ENCODE measurements around the gene TMEM131L.
"Not testable (repeated sequence)": the region's sequence is repeated elsewhere in the genome, so short reads cannot be mapped to it uniquely, and the experiment has no call there.

The TMEM131L gene

GRCh38 chr4:153450544-153450917 lies 15.6 kb upstream of the TMEM131L start:
- no peak for DNase-seq

DNA sequence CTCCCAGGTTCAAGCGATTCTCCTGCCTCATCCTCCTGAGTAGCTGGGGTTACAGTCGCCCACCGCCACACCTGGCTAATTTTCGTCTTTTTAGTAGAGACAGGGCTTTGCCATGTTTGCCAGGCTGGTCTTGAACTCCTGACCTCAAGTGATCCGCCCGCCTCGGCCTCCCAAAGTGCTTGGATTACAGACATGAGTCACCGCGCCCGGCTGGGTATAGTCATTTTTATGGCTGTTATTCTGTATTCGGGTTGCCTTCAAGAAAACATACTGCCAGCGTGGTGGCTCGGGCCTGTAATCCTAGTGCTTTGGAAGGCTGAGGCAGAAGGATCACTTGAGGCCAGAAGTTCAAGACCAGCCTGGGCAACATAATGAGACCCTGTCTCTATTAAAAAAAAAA lies 15.0 kb upstream of the TMEM131L start:
- DNase-seq: not testable (repeated sequence)

DNA sequence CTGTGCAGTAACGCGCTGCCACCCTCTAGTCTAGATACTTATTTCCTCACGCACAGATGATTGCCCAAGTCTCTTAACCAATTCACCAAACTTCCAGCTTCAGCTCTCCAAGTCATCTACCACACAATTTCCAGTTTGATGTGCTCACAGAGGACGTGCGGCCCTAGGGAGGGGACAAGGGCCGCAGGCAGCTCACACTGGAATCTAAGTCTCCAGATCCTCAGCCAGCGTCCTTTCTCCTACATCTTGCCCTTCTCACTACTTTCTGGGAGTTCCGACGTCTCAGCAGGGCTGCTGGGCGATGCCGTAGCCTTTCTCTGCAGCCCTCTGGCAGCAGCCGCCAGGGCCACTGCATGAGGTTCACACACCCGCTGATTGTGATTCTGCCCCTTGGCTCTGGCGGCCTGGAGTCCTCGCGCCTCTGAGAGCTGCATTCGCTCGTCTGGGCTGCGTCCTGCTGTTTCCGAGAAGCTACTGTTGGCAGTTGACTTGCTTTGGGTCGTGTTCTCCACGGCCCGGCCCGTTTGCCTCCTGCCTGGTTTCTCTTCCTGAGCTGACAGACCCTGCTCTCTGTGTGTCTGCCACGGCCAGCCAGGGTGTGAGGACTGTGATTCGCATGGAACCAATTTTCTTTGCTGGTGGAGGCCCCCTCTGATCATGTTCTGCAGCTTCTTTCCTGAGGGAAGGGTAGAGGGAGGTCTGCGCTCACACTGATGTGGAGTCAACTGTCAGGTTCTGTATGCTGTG lies 14.1 kb upstream of the TMEM131L start:
- DNase-seq: no peak

DNA sequence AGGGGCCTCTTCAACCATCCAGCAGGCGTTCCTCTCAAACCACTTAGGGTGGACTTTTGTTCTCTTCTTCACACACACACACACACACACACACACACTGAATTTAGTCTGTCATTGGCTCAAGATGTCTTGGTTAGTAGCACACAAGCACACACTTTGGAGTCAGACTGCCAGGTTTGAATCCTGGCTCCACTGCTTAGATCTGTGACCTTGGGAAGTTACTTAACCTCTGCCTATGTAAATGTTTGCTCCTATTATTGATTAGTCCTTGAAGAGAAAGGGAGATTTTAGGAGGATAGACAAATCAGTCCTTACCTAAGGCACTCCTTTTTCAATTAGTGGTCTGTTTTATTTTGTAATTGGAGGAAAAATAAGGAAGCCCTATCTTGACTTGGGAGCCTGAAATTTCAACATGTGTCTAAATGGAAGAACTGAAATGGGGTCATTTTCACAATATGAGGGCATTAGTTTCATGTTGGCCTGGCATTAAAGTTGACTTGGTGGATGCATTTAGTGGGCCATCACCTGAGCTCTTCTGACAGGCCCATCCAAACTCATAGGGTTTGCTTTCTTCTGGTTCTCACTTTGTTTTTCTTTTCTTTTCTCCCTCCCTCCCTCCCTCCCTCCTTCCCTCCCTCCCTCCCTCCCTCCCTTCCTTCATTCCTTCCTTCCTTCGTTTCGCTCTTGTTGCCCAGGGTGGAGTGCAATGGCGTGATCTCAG lies 13.3 kb upstream of the TMEM131L start:
- DNase-seq: no peak

GRCh38 chr4:153453402-153453801 lies 12.8 kb upstream of the TMEM131L start:
- no peak for DNase-seq

- DNase-seq: no peak
Observed at GRCh38 chr4:153458969-153459368, 7.2 kb upstream of the TMEM131L start.

DNA sequence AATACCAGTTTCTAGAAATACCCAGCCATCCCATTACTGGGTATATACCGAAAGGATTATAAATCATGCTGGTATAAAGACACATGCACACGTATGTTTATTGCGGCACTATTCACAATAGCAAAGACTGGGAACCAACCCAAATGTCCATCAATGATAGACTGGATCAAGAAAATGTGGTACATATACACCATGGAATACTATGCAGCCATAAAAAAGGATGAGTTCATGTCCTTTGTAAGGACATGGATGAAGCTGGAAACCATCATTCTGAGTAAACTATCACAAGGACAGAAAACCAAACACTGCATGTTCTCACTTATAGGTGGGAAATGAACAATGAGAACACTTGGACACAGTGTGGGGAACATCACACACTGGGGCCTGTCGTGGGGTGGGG lies 4.6 kb upstream of the TMEM131L start:
- not testable (repeated sequence) for DNase-seq

- no peak for DNase-seq
Observed at GRCh38 chr4:153464068-153464467, 2.1 kb upstream of the TMEM131L start.

GRCh38 chr4:153465140-153465539 lies 1.0 kb upstream of the TMEM131L start:
- no peak for DNase-seq

- peak; percentile 64 for DNase-seq
Observed at GRCh38 chr4:153465615-153466080, 512 bp upstream of the TMEM131L start.

- peak; percentile 22 for DNase-seq
Observed at GRCh38 chr4:153466949-153467896, 1.1 kb downstream of the TMEM131L start.

DNA sequence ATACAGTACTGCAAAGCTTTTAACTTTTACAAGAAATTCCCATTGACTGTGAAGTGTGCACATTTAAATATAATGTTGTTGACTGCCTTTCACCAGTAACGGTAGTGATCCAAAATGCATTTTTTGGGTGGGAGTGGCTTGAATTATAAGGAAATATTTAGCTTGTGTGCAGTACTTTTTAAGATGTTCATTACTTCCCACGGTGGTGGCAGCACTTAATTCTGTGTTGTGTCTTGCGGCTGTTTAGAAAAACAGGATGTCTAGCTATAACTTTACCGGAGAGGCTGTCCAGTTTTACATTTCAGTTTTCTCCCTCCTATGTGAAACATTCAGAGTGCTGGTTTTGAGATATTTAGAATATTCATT lies 1.7 kb downstream of the TMEM131L start:
- peak; percentile 11 for DNase-seq

GRCh38 chr4:153468587-153468986 lies 2.4 kb downstream of the TMEM131L start:
- no peak for DNase-seq

DNA sequence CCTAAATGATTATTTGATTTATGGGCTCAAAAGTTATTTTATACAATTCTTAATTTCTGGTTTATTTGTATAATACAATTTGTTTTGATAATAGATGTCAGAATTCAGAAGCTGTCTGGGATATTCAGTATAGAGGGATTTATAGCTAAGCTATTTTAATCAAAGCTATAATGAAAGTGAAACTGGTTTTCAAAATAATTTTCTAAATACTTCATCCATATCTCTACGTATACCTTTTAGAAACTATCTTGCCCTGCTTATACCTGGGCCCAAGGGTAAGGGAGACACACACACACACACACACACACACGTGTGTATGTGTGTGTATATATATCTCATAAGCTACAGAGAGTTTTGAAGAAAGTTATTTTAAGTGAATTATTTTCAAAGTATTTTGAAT lies 2.9 kb downstream of the TMEM131L start:
- DNase-seq: no peak

- not testable (repeated sequence) for DNase-seq
Observed at GRCh38 chr4:153471071-153471697, 5.0 kb downstream of the TMEM131L start.

GRCh38 chr4:153471698-153472093 lies 5.5 kb downstream of the TMEM131L start:
- DNase-seq: no peak

DNA sequence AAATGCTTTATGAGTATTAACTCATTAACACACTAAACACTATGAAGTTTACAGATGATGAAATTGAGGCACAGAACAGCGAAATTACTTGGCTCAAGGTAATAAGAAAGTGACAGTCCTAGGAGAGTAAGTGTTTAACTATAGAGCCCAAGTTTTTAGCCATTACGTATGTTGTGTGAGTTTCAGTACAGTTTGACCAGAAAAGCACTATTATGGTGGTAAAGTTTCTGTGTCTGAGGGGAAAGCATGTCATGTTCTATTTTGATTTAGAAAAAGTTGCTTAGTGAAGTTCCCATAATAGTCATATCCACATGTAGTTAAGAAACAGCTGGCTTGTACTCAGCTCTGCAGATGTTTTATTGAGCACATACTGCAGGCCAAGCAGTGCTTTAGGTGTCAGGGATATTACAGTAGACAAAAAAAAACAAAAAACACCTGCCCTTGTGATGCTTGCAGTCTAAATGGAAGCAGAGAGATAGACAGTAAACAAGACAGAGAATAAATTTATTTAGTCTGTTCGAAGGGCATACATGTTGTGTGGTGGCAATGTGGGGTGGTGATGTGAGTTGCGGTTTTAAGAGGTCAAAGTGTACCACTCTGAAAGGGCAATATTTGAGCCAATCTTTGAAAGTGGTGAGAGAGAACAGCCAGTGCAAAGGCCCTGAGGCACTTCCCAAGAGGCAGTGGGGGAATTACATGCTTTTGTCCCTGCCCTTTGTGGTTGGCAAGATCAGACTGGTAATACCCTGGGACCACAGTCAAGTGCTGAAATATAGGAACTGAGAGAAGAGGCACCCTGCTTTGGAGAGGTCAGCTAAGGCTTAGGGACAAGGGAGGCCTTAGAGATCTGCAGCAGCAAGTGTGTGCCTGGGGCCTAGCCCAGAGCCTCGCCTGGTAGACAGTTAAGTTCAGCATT lies 6.2 kb downstream of the TMEM131L start:
- DNase-seq: no peak

DNA sequence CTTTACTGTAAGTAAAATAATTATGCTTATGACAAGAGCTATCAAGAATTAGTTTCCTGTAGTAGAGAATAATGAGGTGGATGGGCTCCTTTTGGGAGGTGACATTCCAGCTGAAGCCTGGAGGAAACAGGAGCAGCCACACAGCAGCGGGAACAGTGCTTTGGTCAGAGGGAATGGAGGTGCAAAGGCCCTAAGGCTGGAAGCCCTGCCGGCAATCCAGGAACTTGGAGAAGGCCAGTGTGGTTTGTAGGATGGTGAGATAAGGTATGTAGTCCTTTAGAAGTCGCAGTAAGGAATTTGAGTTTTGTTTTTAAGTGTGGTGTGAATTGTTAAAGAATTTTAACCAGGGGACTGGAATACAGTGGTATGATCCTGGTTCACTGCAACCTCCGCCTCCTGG lies 8.1 kb downstream of the TMEM131L start:
- no peak for DNase-seq

DNA sequence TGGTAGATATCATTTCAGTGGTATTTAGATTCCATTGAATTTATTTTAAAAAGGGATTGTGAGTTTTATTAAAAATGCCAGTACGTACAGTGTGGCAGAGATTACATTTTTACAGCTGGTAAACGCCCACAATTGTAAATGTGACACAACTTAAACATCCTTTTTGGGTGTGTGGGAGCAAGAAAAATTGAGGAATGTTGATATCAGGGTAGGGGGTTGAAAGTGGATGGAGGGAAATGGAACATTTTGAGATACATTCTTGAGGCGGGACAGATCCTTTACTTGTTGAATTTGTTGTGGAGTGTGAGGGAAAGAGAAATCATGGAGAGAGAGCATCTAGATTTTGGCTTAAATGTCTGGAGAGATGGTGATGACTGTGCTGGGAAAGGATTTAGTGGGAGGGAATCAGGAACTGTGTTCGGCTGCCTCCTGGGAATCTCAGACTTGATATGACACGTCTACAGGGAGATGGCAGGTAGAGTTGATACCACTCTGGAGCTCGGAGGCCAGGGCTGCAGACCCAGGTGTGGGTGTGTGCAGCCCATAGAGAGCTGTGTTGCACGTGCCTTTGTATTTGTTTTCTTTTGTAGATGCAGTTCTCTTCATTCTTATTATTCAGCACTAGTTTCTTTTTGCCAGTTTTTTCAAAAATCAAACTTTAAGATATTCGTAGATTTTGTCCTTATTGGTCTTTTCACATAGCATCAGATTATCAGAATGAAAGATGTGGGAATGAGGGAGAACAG lies 10.8 kb downstream of the TMEM131L start:
- no peak for DNase-seq

- DNase-seq: no peak
Observed at GRCh38 chr4:153479101-153479500, 12.9 kb downstream of the TMEM131L start.

GRCh38 chr4:153480704-153481103 lies 14.5 kb downstream of the TMEM131L start:
- DNase-seq: no peak

All from EL (cell line).